GM23338 (cell line): ENCODE data around the gene LEMD2. TPM values are rescaled to one million over a fixed set of nuclear protein-coding genes. Genes with fewer than 3 reads are reported as not detected.

Experiments
- ATAC-seq: fragments of 200-7000 bp; cut with Tn5 transposase; 3 replicates; pipeline ENCODE4 v1.9.1; 2020
- DNase-seq: peaks from one replicate; pipeline ENCODE4 v3.0.0-alpha.2; 2015; ENCODE audit warnings: low spot score
- H2AFZ ChIP-seq: fragments of 200-600 bp; sonication (generic); 2 replicates; pipeline ENCODE4 v1.8.0; 2016; ENCODE audit warnings: antibody characterized with exemption, mild to moderate bottlenecking, moderate library complexity
- H3F3A ChIP-seq: fragments of 200-600 bp; sonication (generic); replicated peaks from 2 replicates; pipeline ENCODE4 v1.8.0; 2017; ENCODE audit warnings: antibody characterized with exemption, mixed run types, low read depth
- H3K27ac ChIP-seq: fragments of 200-600 bp; sonication (generic); 2 replicates; pipeline ENCODE4 v1.6.1; 2016; ENCODE audit warnings: low read depth
- H3K27me3 ChIP-seq: fragments of 200-600 bp; sonication (generic); 2 replicates; pipeline ENCODE4 v1.8.0; 2016; ENCODE audit warnings: mild to moderate bottlenecking, mixed run types, moderate library complexity; ENCODE audit not compliant: insufficient read depth
- H3K36me3 ChIP-seq: fragments of 200-600 bp; sonication (generic); 2 replicates; pipeline ENCODE4 v1.8.0; 2016; ENCODE audit warnings: mild to moderate bottlenecking; ENCODE audit not compliant: insufficient read depth
- H3K4me1 ChIP-seq: fragments of 200-600 bp; sonication (generic); 2 replicates; pipeline ENCODE4 v1.8.0; 2016; ENCODE audit warnings: mild to moderate bottlenecking, moderate library complexity; ENCODE audit not compliant: insufficient read depth
- H3K4me2 ChIP-seq: fragments of 200-600 bp; sonication (generic); 2 replicates; pipeline ENCODE4 v1.7.1; 2017; ENCODE audit warnings: mixed run types
- H3K4me3 ChIP-seq: fragments of 200-600 bp; sonication (generic); 2 replicates; pipeline ENCODE4 v1.6.1; 2016; ENCODE audit warnings: mixed run types
- H3K79me2 ChIP-seq: fragments of 200-600 bp; sonication (generic); replicated peaks from 2 replicates; pipeline ENCODE4 v1.8.0; 2017; ENCODE audit warnings: mild to moderate bottlenecking; ENCODE audit not compliant: insufficient read depth
- H3K9me2 ChIP-seq: fragments of 200-600 bp; sonication (generic); 2 replicates; pipeline ENCODE4 v1.8.0; 2017; ENCODE audit not compliant: insufficient read depth
- H4K20me1 ChIP-seq: fragments of 200-600 bp; sonication (generic); replicated peaks from 2 replicates; pipeline ENCODE4 v1.8.0; 2017; ENCODE audit warnings: mild to moderate bottlenecking; ENCODE audit not compliant: insufficient read depth
- H3K27ac Mint-ChIP-seq: 2 replicates; pipeline ENCODE4 v1.8.0; 2020; ENCODE audit warnings: inconsistent platforms, mild to moderate bottlenecking, moderate library complexity, mixed read lengths
- H3K27me3 Mint-ChIP-seq: 3 replicates; pipeline ENCODE4 v1.8.0; 2022; ENCODE audit warnings: low read depth, mild to moderate bottlenecking, moderate library complexity, mixed read lengths, inconsistent platforms; ENCODE audit not compliant: insufficient read depth, poor library complexity
- H3K36me3 Mint-ChIP-seq: 3 replicates; pipeline ENCODE4 v1.8.0; 2021; ENCODE audit warnings: low read depth, mild to moderate bottlenecking, inconsistent platforms, moderate library complexity, mixed read lengths
- H3K4me1 Mint-ChIP-seq: 3 replicates; pipeline ENCODE4 v1.8.0; 2020; ENCODE audit warnings: mild to moderate bottlenecking, inconsistent platforms, mixed read lengths
- H3K4me3 Mint-ChIP-seq: 3 replicates; pipeline ENCODE4 v1.8.0; 2021; ENCODE audit warnings: moderate library complexity, mild to moderate bottlenecking, inconsistent platforms, mixed read lengths
- H3K9me3 Mint-ChIP-seq: 3 replicates; pipeline ENCODE4 v1.8.0; 2020; ENCODE audit warnings: moderate library complexity, mild to moderate bottlenecking, inconsistent platforms, mixed read lengths
- CREB1 ChIP-seq: fragments of 250-450 bp; sonication (Bioruptor Pico); IDR thresholded peaks from 2 replicates; pipeline ENCODE4 v1.5.0; 2020; ENCODE audit warnings: low read depth, mild to moderate bottlenecking, moderate library complexity
- CTCF ChIP-seq, 2 experiments: fragments of 200-600 bp in 1 of 2; sonication (generic) in 1 of 2; conservative IDR thresholded peaks; 2 replicates each; pipeline versions ENCODE4 v1.5.1 to v1.6.1; 2016 to 2017; ENCODE audit warnings: antibody characterized with exemption in 2 of 2, low read depth in 2 of 2, mild to moderate bottlenecking in 2 of 2, moderate library complexity in 1 of 2
- ETS1 ChIP-seq: IDR thresholded peaks from 2 replicates; pipeline ENCODE4 v1.6.1; 2016; ENCODE audit warnings: antibody characterized with exemption
- EZH2 ChIP-seq: fragments of 200-600 bp; sonication (generic); IDR thresholded peaks from one replicate; pipeline ENCODE4 v1.8.0; 2017; ENCODE audit warnings: antibody characterized with exemption, mild to moderate bottlenecking, low read depth; ENCODE audit not compliant: unreplicated experiment
- JUNB ChIP-seq: IDR thresholded peaks from one replicate; pipeline ENCODE4 v1.6.1; 2016; ENCODE audit warnings: antibody characterized with exemption; ENCODE audit not compliant: unreplicated experiment
- NANOG ChIP-seq: IDR thresholded peaks from 2 replicates; pipeline ENCODE4 v1.6.1; 2016; ENCODE audit warnings: antibody characterized with exemption, borderline replicate concordance
- REST ChIP-seq: IDR thresholded peaks from one replicate; pipeline ENCODE4 v1.6.1; 2018; ENCODE audit warnings: antibody characterized with exemption; ENCODE audit not compliant: unreplicated experiment
- STAT1 ChIP-seq: IDR thresholded peaks from one replicate; pipeline ENCODE4 v1.6.1; 2016; ENCODE audit warnings: antibody characterized with exemption; ENCODE audit not compliant: unreplicated experiment
- ZNF114 ChIP-seq: fragments of 250-450 bp; sonication (Bioruptor Pico); IDR thresholded peaks from 2 replicates; pipeline ENCODE4 v1.5.0; 2020; ENCODE audit warnings: mild to moderate bottlenecking, moderate library complexity
- ZNF331 ChIP-seq: fragments of 250-450 bp; sonication (Bioruptor Pico); IDR thresholded peaks from 2 replicates; pipeline ENCODE4 v1.5.0; 2020; ENCODE audit warnings: low read depth, mild to moderate bottlenecking, moderate library complexity
- ZNF462 ChIP-seq: fragments of 250-450 bp; sonication (Bioruptor Pico); IDR thresholded peaks from 2 replicates; pipeline ENCODE4 v1.5.0; 2020; ENCODE audit warnings: mild to moderate bottlenecking, moderate library complexity
- polyA plus RNA-seq: library from polyadenylated mRNA; unstranded; fragments of >200 nt; fragmentation: Nextera tagmentation; extraction: Ambion mirVana; gene quantifications from 2 replicates; pipeline ENCODE4 v1.2.1, GENCODE V29; 2016
- total RNA-seq: library from RNA; depleted of rRNA; stranded (reverse); fragments of >200 nt; shearing (Covaris generic); gene quantifications from 2 replicates; pipeline ENCODE4 v1.2.3, GENCODE V29; 2014

Gene LEMD2
- total and polyA plus RNA-seq, 2 experiments from 2014 or later: 28.6 to 64.7 TPM

- no peak for TF ChIP-seq ZNF462 (CRISPR knock-in tag)
- no peak for TF ChIP-seq ZNF114
- TF ChIP-seq ZNF331 (CRISPR knock-in tag): no peak
- no peak for TF ChIP-seq EZH2
- no peak for TF ChIP-seq JUNB
- TF ChIP-seq CREB1: no peak
- TF ChIP-seq NANOG: no peak
Observed at GRCh38 chr6:33742092-33742491, 46.8 kb downstream of the LEMD2 start (continued).

- no peaks in the 10 kb centered on the region for H3K9me2 ChIP-seq
- no peak overlapping the region for H3K4me3 ChIP-seq
- no peak overlapping the region for H2AFZ ChIP-seq
- ATAC-seq: no peak
- H3K79me2 ChIP-seq: no peaks in the 10 kb centered on the region
- no peak overlapping the region for H3K27ac Mint-ChIP-seq
- DNase-seq: no peak
- H3K9me3 Mint-ChIP-seq: no peaks in the 10 kb centered on the region
- H3K36me3 ChIP-seq: no peaks in the 10 kb centered on the region; the same call in 1 of the 2 replicates
- no peak overlapping the region for H3K4me2 ChIP-seq
- no peaks in the 10 kb centered on the region for H3K27me3 ChIP-seq
- H3K27ac ChIP-seq: no peak overlapping the region
- peaks cover 9% of the 10 kb centered on the region for H3K27me3 Mint-ChIP-seq
- no peaks in the 10 kb centered on the region for H4K20me1 ChIP-seq
- no peaks in the 10 kb centered on the region for H3K36me3 Mint-ChIP-seq
- no peak overlapping the region for H3K4me3 Mint-ChIP-seq
- H3F3A ChIP-seq: no peaks in the 10 kb centered on the region
- peaks cover 15% of the 10 kb centered on the region; the same call in 1 of the 2 replicates for H3K4me1 ChIP-seq
- H3K4me1 Mint-ChIP-seq: peaks cover 21% of the 10 kb centered on the region
- TF ChIP-seq ZNF114: no peak
- TF ChIP-seq STAT1: no peak
- no peak for TF ChIP-seq ETS1
- TF ChIP-seq ZNF331 (CRISPR knock-in tag): no peak
- TF ChIP-seq REST: no peak
- TF ChIP-seq NANOG: no peak
- TF ChIP-seq EZH2: no peak
- no peak for TF ChIP-seq CTCF (conservative IDR thresholded peaks at IDR 0.05; ENCODE audit: low read depth in 2 of 2)
Observed at GRCh38 chr6:33740794-33741193, 48.1 kb downstream of the LEMD2 start.
